HFFc6 (cell line): ENCODE measurements around the gene PIGM. TPM values are rescaled to one million over a fixed set of nuclear protein-coding genes. Genes with fewer than 3 reads are reported as not detected.

Experiments
- DNase-seq: peaks from one replicate; pipeline ENCODE4 v3.0.0-alpha.2; 2018
- H3K27ac Mint-ChIP-seq: 2 replicates; pipeline ENCODE4 v1.8.0; 2020; ENCODE audit warnings: mild to moderate bottlenecking, mixed read lengths
- H3K27me3 Mint-ChIP-seq: 2 replicates; pipeline ENCODE4 v1.8.0; 2021; ENCODE audit warnings: mild to moderate bottlenecking, moderate library complexity, mixed read lengths; ENCODE audit not compliant: insufficient read depth
- H3K36me3 Mint-ChIP-seq: 2 replicates; pipeline ENCODE4 v1.8.0; 2021; ENCODE audit warnings: low read depth, mixed read lengths
- H3K4me1 Mint-ChIP-seq: 2 replicates; pipeline ENCODE4 v1.8.0; 2020; ENCODE audit warnings: low read depth, mixed read lengths
- H3K4me3 Mint-ChIP-seq: 2 replicates; pipeline ENCODE4 v1.8.0; 2020; ENCODE audit warnings: mild to moderate bottlenecking, moderate library complexity, mixed read lengths
- H3K9me3 Mint-ChIP-seq: 2 replicates; pipeline ENCODE4 v1.8.0; 2020; ENCODE audit warnings: mild to moderate bottlenecking, mixed read lengths
- CTCF ChIP-seq: fragments of 200-600 bp; sonication (generic); IDR thresholded peaks from 2 replicates; pipeline ENCODE4 v1.5.0; 2021; ENCODE audit warnings: antibody characterized with exemption, mild to moderate bottlenecking
- total RNA-seq, 6 experiments: library from RNA; stranded (reverse); fragmentation: NEBNext Ultra II Directional; extraction: Animal tissue kit (Norgen Biotek cat#: 25700); gene quantifications; 2 replicates in 1 of 6; 3 replicates in 5 of 6; pipeline ENCODE4 v1.2.3, GENCODE V29; 2021

Gene PIGM
- total RNA-seq, 6 experiments from 2014 or later = 6.7 to 8.4 (median 7.7) TPM

- H3K27ac Mint-ChIP-seq = no peak overlapping the region
- H3K27me3 Mint-ChIP-seq = peaks cover 58% of the 10 kb centered on the region
- H3K36me3 Mint-ChIP-seq = no peaks in the 10 kb centered on the region
- no peak for DNase-seq
- no peaks in the 10 kb centered on the region for H3K9me3 Mint-ChIP-seq
- H3K4me1 Mint-ChIP-seq = no peaks in the 10 kb centered on the region
- TF ChIP-seq CTCF = no peak
- H3K4me3 Mint-ChIP-seq = no peak overlapping the region
Observed at GRCh38 chr1:160064746-160065145, 33.0 kb upstream of the PIGM start.

GRCh38 chr1:160064164-160064563, 32.4 kb upstream of the PIGM start:
- Mint-ChIP-seq H3K27me3 (peaks cover 63% of the 10 kb centered on the region), H3K36me3 (no peaks in the 10 kb centered on the region), H3K9me3 (no peaks in the 10 kb centered on the region), H3K27ac (no peak overlapping the region), H3K4me1 (no peaks in the 10 kb centered on the region), H3K4me3 (no peak overlapping the region)
- no peak for DNase-seq
- no peak for TF ChIP-seq CTCF

GRCh38 chr1:160063176-160063575, 31.4 kb upstream of the PIGM start:
- Mint-ChIP-seq H3K9me3 (no peaks in the 10 kb centered on the region), H3K27me3 (peaks cover 59% of the 10 kb centered on the region), H3K4me3 (no peak overlapping the region), H3K27ac (no peak overlapping the region), H3K4me1 (no peaks in the 10 kb centered on the region), H3K36me3 (no peaks in the 10 kb centered on the region)
- no peak for TF ChIP-seq CTCF
- DNase-seq = no peak

GRCh38 chr1:160062230-160062532, 30.4 kb upstream of the PIGM start:
- TF ChIP-seq CTCF = no peak
- Mint-ChIP-seq H3K36me3 (no peaks in the 10 kb centered on the region), H3K27ac (no peak overlapping the region), H3K9me3 (no peaks in the 10 kb centered on the region), H3K4me3 (no peak overlapping the region), H3K4me1 (no peaks in the 10 kb centered on the region), H3K27me3 (peaks cover 59% of the 10 kb centered on the region)
- no peak for DNase-seq

- no peak overlapping the region for H3K27ac Mint-ChIP-seq
- no peak overlapping the region for H3K4me3 Mint-ChIP-seq
- no peaks in the 10 kb centered on the region for H3K9me3 Mint-ChIP-seq
- no peaks in the 10 kb centered on the region for H3K36me3 Mint-ChIP-seq
- DNase-seq = no peak
- no peak for TF ChIP-seq CTCF
- peaks cover 59% of the 10 kb centered on the region for H3K27me3 Mint-ChIP-seq
- no peaks in the 10 kb centered on the region for H3K4me1 Mint-ChIP-seq
Observed at GRCh38 chr1:160061369-160062229, 29.8 kb upstream of the PIGM start.
